ENCODE results near the gene APOBEC3B. TPM values are rescaled to one million over a fixed set of nuclear protein-coding genes. Genes with fewer than 3 reads are reported as not detected.
"Not testable (repeated sequence)": the region's sequence is repeated elsewhere in the genome, so short reads cannot be mapped to it uniquely, and the experiment has no call there.

APOBEC3B gene
- total RNA-seq, 1 donor from 2014 or later, result not detected

DNA sequence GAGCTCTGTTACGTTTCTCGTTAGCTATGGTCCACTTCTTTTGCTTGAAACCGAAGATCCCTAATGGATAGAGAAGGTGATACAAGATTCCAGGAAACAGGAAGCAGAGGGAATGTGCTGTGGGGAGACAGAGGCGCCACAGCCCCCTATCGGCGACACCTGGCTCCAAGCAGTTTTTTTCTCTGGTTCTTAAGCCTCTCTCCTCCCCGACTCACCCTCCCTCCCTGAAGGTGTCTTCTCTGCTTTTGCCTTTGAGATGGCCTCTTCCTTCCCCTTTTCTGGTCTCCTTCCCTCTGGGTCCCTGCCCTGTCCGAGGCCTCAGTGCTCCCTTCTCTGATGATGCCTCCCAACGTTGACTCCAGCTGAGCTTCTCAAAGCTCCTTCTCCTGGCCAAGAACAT lies 38.9 kb upstream of the APOBEC3B start:
- Histone ChIP-seq H3K4me1 (peaks cover 14% of the 10 kb centered on the region), H3K36me3 (no peaks in the 10 kb centered on the region), H4K20me1 (ENCODE audit: low read depth) (no peaks in the 10 kb centered on the region), H3K79me2 (ENCODE audit: low read depth) (no peaks in the 10 kb centered on the region), H3K4me2 (no peak overlapping the region), H2AFZ (replicated peaks) (no peak overlapping the region), H3K9ac (no peak overlapping the region), H3K9me3 (ENCODE audit: low read depth) (no peaks in the 10 kb centered on the region), H3F3A (ENCODE audit: low read depth) (peaks cover 14% of the 10 kb centered on the region), H3K4me3 (no peak overlapping the region), H3K27ac (no peak overlapping the region), H3K27me3 (no peaks in the 10 kb centered on the region)
- TF ChIP-seq EZH2phosphoT487 (IDR thresholded peaks at IDR 0.05), result no peak
- TF ChIP-seq EZH2 (IDR thresholded peaks at IDR 0.05), result no peak
- TF ChIP-seq, protein P1, sequence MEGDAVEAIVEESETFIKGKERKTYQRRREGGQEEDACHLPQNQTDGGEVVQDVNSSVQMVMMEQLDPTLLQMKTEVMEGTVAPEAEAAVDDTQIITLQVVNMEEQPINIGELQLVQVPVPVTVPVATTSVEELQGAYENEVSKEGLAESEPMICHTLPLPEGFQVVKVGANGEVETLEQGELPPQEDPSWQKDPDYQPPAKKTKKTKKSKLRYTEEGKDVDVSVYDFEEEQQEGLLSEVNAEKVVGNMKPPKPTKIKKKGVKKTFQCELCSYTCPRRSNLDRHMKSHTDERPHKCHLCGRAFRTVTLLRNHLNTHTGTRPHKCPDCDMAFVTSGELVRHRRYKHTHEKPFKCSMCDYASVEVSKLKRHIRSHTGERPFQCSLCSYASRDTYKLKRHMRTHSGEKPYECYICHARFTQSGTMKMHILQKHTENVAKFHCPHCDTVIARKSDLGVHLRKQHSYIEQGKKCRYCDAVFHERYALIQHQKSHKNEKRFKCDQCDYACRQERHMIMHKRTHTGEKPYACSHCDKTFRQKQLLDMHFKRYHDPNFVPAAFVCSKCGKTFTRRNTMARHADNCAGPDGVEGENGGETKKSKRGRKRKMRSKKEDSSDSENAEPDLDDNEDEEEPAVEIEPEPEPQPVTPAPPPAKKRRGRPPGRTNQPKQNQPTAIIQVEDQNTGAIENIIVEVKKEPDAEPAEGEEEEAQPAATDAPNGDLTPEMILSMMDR (IDR thresholded peaks at IDR 0.05), result no peak
- H3K27me3 Mint-ChIP-seq (ENCODE audit: insufficient read depth, low read depth), result peaks cover 13% of the 10 kb centered on the region
- H3K9me3 Mint-ChIP-seq, result no peaks in the 10 kb centered on the region
- no peaks in the 10 kb centered on the region for H3K36me3 Mint-ChIP-seq
- DNase-seq (ENCODE audit: low spot score), result peak; percentile 10
- no peak overlapping the region for H3K4me3 Mint-ChIP-seq
- H3K4me1 Mint-ChIP-seq, result peaks cover 14% of the 10 kb centered on the region
- no peak overlapping the region for H3K27ac Mint-ChIP-seq

DNA sequence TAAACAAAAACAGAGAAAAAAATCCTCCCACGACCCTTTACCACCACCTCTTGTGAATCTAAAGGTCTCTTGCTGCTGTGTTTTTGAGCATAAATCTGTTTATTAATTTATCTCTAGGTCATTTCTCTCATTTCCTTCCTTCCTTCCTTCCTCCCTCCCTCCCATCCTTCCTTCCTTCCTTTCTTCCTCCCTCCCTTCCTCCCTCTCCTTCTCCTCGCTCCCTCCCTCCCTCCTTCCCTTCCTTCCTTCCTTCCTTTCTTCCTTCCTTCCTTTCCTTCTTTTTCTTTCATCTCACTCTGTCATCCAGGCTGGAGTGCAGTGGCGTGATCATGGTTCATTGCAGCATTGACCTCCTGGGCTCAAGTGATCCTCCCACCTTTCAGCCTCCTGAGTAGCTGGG lies 38.3 kb upstream of the APOBEC3B start:
- H3K27me3 Mint-ChIP-seq (ENCODE audit: insufficient read depth, low read depth), result peaks cover 13% of the 10 kb centered on the region
- TF ChIP-seq, protein P1 (IDR thresholded peaks at IDR 0.05), result no peak
- TF ChIP-seq EZH2 (IDR thresholded peaks at IDR 0.05), result no peak
- peaks cover 14% of the 10 kb centered on the region for H3K4me1 ChIP-seq
- H4K20me1 ChIP-seq (ENCODE audit: low read depth), result no peaks in the 10 kb centered on the region
- DNase-seq (ENCODE audit: low spot score), result no peak
- peaks cover 14% of the 10 kb centered on the region for H3K4me1 Mint-ChIP-seq
- no peaks in the 10 kb centered on the region for H3K36me3 Mint-ChIP-seq
- no peak overlapping the region for H3K9ac ChIP-seq
- no peak overlapping the region for H3K27ac Mint-ChIP-seq
- no peaks in the 10 kb centered on the region for H3K9me3 ChIP-seq (ENCODE audit: low read depth)
- H3K27ac ChIP-seq, result no peak overlapping the region
- H3K4me2 ChIP-seq, result no peak overlapping the region
- no peak overlapping the region for H3K4me3 ChIP-seq
- no peak overlapping the region for H3K4me3 Mint-ChIP-seq
- no peaks in the 10 kb centered on the region for H3K27me3 ChIP-seq
- H3K9me3 Mint-ChIP-seq, result no peaks in the 10 kb centered on the region
- H3K36me3 ChIP-seq, result no peaks in the 10 kb centered on the region
- H3F3A ChIP-seq (ENCODE audit: low read depth), result peaks cover 14% of the 10 kb centered on the region
- no peak overlapping the region for H2AFZ ChIP-seq (replicated peaks)
- no peaks in the 10 kb centered on the region for H3K79me2 ChIP-seq (ENCODE audit: low read depth)

DNA sequence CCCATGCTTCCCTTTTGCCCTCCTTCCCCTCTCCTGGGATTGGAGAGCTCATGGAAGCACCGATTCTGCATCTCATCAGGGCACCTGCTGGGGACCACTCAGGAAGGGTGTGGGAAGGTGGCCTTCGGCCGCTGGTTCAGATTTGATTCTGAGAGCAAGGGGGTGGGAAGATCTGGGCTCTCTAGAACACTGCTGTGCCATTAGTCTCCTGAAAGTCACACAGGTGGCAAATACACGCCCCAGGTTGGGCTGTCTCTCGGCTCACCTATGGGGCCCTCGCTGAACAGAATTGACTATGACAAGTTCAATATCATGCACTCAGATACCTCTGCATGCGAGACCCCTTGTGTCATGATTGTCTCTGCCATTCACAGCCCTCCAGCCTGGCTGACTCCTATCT lies 37.5 kb upstream of the APOBEC3B start:
- Histone ChIP-seq H3K4me3 (no peak overlapping the region), H3F3A (ENCODE audit: low read depth) (peaks cover 14% of the 10 kb centered on the region), H3K27me3 (no peaks in the 10 kb centered on the region), H3K4me2 (no peak overlapping the region), H3K36me3 (no peaks in the 10 kb centered on the region), H3K9ac (no peak overlapping the region), H2AFZ (replicated peaks) (no peak overlapping the region), H3K79me2 (ENCODE audit: low read depth) (no peaks in the 10 kb centered on the region), H4K20me1 (ENCODE audit: low read depth) (no peaks in the 10 kb centered on the region), H3K9me3 (ENCODE audit: low read depth) (no peaks in the 10 kb centered on the region), H3K4me1 (peaks cover 14% of the 10 kb centered on the region), H3K27ac (no peak overlapping the region)
- DNase-seq (ENCODE audit: low spot score), result no peak
- no peaks in the 10 kb centered on the region for H3K36me3 Mint-ChIP-seq
- H3K27ac Mint-ChIP-seq, result no peak overlapping the region
- no peak overlapping the region for H3K4me3 Mint-ChIP-seq
- H3K27me3 Mint-ChIP-seq (ENCODE audit: insufficient read depth, low read depth), result peaks cover 13% of the 10 kb centered on the region
- TF ChIP-seq EZH2 (IDR thresholded peaks at IDR 0.05) (no peak), EZH2phosphoT487 (IDR thresholded peaks at IDR 0.05) (no peak)
- TF ChIP-seq, protein P1 (IDR thresholded peaks at IDR 0.05), result no peak
- H3K9me3 Mint-ChIP-seq, result no peaks in the 10 kb centered on the region
- H3K4me1 Mint-ChIP-seq, result peaks cover 14% of the 10 kb centered on the region

DNA sequence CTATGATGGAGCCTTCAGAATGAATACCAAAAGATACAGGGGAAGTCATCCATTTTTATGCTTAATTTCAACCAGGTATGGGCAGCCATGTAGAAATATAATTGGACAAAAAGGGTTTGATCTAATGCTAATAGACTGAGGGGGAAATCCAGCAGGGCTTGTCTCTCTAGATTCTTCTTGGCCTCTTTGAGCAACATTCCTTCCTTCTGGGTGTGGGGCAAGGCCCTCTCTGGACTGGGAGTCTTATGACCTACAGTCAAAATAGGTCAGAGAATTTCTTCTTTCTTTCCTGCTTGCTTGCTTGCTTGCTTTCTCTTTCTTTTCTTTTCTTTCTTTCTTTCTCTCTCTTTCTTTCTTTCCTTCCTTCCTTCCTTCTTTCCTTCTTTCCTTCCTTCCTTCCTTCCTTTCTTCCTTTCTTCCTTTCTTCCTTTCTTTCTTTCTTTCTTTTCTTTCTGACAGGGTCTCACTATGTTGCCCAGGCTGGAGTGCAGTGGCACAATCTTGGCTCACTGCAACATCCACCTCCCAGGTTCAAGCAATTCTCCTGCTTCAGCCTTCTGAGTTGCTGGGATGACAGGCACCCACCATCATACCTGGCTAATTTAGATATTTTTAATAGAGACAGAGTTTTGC lies 36.3 kb upstream of the APOBEC3B start:
- not testable (repeated sequence) for H3K36me3 Mint-ChIP-seq; H3K27ac Mint-ChIP-seq; H3K36me3 ChIP-seq; H3K27ac ChIP-seq; H3K9me3 ChIP-seq (ENCODE audit: low read depth); H3K4me3 ChIP-seq; H2AFZ ChIP-seq (replicated peaks); H3K9ac ChIP-seq; H3K79me2 ChIP-seq (ENCODE audit: low read depth); H3K9me3 Mint-ChIP-seq; H3K4me2 ChIP-seq; H3K27me3 ChIP-seq; H4K20me1 ChIP-seq (ENCODE audit: low read depth)
- H3F3A ChIP-seq (ENCODE audit: low read depth), result peaks cover 14% of the 10 kb centered on the region
- peaks cover 15% of the 10 kb centered on the region for H3K27me3 Mint-ChIP-seq (ENCODE audit: insufficient read depth, low read depth)
- peaks cover 14% of the 10 kb centered on the region for H3K4me1 ChIP-seq
- H3K4me3 Mint-ChIP-seq, result peak overlapping the region; percentile 18
- DNase-seq (ENCODE audit: low spot score), result peak; percentile 1
- H3K4me1 Mint-ChIP-seq, result peaks cover 14% of the 10 kb centered on the region
